Measurements from ENCODE around the gene SHMT1.

SHMT1 gene

GRCh38 chr17:18281788-18282187 lies 81.6 kb downstream of the SHMT1 start:
- H3K4me3 ChIP-seq (ENCODE audit: low read length) = no peak overlapping the region
- no peak overlapping the region for H2AFZ ChIP-seq (ENCODE audit: low read depth, low read length)
- H3K9me3 ChIP-seq (ENCODE audit: low read length) = no peaks in the 10 kb centered on the region
- H3K27me3 ChIP-seq (ENCODE audit: insufficient read depth, low read length) = no peaks in the 10 kb centered on the region
- peaks cover 87% of the 10 kb centered on the region for H3K36me3 ChIP-seq (ENCODE audit: insufficient read depth, low read length)
- no peaks in the 10 kb centered on the region for H3K4me1 ChIP-seq (ENCODE audit: insufficient read depth, low read length)

- no peaks in the 10 kb centered on the region for H3K27me3 ChIP-seq (ENCODE audit: insufficient read depth, low read length)
- no peaks in the 10 kb centered on the region for H3K4me1 ChIP-seq (ENCODE audit: insufficient read depth, low read length)
- H3K36me3 ChIP-seq (ENCODE audit: insufficient read depth, low read length) = peaks cover 89% of the 10 kb centered on the region
- no peak overlapping the region for H2AFZ ChIP-seq (ENCODE audit: low read depth, low read length)
- no peak overlapping the region for H3K4me3 ChIP-seq (ENCODE audit: low read length)
- no peaks in the 10 kb centered on the region for H3K9me3 ChIP-seq (ENCODE audit: low read length)
These were observed 82.5 kb downstream of the SHMT1 start for GRCh38 chr17:18280766-18281371.

- Histone ChIP-seq H3K4me1 (ENCODE audit: insufficient read depth, low read length) (no peaks in the 10 kb centered on the region), H2AFZ (ENCODE audit: low read depth, low read length) (no peak overlapping the region), H3K36me3 (ENCODE audit: insufficient read depth, low read length) (peaks cover 87% of the 10 kb centered on the region), H3K27me3 (ENCODE audit: insufficient read depth, low read length) (no peaks in the 10 kb centered on the region), H3K9me3 (ENCODE audit: low read length) (no peaks in the 10 kb centered on the region), H3K4me3 (ENCODE audit: low read length) (no peak overlapping the region)
These were observed 83.1 kb downstream of the SHMT1 start for GRCh38 chr17:18280249-18280648.

GRCh38 chr17:18278867-18279266 lies 84.5 kb downstream of the SHMT1 start:
- Histone ChIP-seq H2AFZ (ENCODE audit: low read depth, low read length) (no peak overlapping the region), H3K4me3 (ENCODE audit: low read length) (no peak overlapping the region), H3K9me3 (ENCODE audit: low read length) (no peaks in the 10 kb centered on the region), H3K27me3 (ENCODE audit: insufficient read depth, low read length) (no peaks in the 10 kb centered on the region), H3K4me1 (ENCODE audit: insufficient read depth, low read length) (no peaks in the 10 kb centered on the region), H3K36me3 (ENCODE audit: insufficient read depth, low read length) (peaks cover 86% of the 10 kb centered on the region)
